ENCODE data around the gene ZIC1. TPM values are rescaled to one million over a fixed set of nuclear protein-coding genes. Genes with fewer than 3 reads are reported as not detected.

Gene ZIC1
- total RNA-seq = 0.08 TPM in 1 of 2 replicates, not detected in the other

DNA sequence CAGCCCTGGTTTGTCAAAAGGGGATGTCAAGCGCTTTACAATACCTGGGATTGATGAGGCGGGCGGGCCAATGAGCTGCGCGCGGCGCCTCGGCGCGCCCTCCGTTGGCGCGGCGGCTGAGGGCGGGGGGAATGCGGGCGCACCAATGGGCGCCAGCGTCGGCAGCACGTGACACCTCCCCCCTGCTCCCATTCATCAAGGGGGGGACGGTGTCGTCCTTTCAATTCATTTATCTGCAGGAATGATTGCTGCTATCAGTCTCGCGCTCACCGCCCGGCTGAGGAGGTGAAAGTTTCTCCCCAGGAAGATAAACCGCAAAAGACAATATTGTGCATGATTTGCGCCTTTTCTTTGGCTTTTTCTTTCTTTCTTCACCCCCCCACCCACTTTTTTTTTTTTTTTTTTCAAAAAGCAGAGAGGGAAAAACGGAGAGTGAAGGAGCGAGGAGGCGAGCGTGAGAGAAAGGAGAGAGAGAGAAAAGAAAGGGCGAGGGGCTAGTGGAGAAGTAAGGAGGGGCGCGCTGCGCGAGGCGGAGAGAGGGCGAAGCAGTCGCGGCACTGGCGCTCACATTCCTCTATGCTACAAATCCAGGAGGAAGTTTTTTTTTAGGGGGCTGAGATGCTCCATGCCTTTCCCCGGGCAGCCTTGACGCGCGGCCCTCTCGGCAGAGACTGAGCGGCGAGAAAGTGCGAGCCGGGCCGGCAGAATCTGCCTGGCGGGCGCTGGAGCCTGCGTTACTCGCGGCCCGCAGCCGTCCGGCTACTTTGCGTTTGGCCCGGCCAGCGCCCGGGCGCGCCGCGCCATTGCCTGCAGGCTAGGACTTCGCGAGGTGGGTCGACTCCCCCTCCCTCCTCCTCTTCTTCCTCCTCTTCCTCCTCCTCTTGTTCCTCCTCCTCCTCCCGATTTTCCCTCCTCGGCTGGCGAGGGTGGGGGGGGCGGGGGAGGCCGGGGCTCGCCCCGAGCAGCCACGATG is at the start of gene ZIC1:
ZIC1 (plus strand) TSS at position 223 of the 973 bp plus-strand sequence; CDS start at position 971, 748 bp downstream.

DNA sequence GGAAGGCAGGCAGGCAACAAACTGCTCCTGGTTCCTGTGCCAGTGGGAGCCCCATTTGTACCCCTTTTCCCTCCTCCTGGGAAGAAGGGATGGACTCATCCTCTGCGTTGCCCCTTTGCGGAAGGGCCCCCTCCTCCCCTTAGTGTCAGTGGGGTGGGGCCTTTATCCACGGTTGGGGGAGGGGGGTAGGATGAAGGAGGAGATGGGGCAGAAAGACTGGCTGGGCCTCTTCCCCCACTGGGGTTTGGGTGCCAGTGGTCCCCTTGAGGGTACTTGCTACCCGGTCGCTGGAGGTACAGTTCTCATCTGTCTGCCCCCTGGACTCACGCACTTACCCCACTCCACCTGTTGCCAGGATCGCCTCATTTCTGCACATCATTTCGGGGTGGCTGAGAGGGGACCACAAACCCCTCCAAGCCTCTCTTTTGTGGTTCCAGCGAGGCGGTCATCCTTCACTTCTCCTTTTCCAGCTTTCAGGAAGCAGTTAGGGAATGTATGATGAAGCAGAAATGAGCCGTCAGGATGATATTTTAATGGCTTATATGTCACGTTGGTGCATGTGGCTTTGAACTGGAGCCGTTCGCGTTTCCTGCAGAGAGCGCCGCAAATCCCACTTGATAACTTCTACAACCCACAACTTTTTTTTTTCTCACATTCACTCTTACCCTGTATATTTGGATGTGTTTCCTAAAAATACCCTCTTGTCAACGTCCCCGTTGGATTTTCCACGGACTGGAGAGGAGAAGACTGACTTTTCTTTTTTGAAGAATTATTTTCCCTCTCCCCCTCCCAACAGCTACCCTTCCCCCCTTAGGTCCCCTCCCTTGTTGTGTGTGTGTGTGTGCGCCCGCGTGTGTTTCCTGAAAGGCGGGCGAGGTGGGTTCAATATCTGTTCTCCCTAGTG is 2.9 kb upstream of the ZIC1 start, which contains the start of gene ZIC4:
ZIC4 (minus strand) TSS at position 516 of the 904 bp plus-strand sequence. CDS start 3,746 bp downstream, outside the sequence.

Other genes starting within 250 kb of the ZIC1 start
- gene ZIC4, start 2.8 kb upstream of the ZIC1 start, total RNA-seq = not detected in 2 replicates